ENCODE measurements around the gene NFKB2. TPM values are rescaled to one million over a fixed set of nuclear protein-coding genes. Genes with fewer than 3 reads are reported as not detected.
A peak's percentile ranks its signal among the peaks of the same experiment; 100 is the strongest.

The NFKB2 gene
- total RNA-seq, 1 donor from 2014 or later: 39.9 TPM

DNA sequence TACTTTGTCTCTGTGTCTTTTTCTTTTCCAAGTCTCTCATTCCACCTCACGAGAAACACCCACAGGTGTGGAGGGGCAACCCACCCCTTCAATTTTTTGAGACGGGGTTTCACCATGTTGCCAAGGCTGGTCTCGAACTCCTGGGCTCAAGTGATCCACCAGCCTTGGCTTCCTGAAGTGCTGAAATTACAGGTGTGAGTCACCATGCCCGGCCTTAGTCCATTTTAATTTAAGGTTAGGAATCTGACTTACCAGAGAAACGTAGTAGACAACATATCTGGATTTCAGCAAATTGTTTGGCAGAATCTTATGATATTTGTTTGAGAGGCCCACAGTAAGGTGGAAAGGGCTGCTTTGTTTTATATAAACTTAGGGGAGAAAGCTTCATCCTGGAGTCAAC lies 3.2 kb upstream of the NFKB2 start:
- Histone ChIP-seq H3K4me3 (ENCODE audit: insufficient read depth, low read depth, low read length) (no peak overlapping the region), H2AFZ (ENCODE audit: low read depth, low read length) (no peak overlapping the region), H3K36me3 (ENCODE audit: insufficient read depth, low read length) (no peaks in the 10 kb centered on the region), H3K9ac (ENCODE audit: low read length) (no peak overlapping the region), H3K27ac (ENCODE audit: low read depth, low read length) (no peak overlapping the region), H3K27me3 (ENCODE audit: insufficient read depth, low read length) (peaks cover 10% of the 10 kb centered on the region), H3K4me2 (ENCODE audit: low read length) (no peak overlapping the region), H4K20me1 (ENCODE audit: insufficient read depth, low read length) (no peaks in the 10 kb centered on the region), H3K79me2 (ENCODE audit: insufficient read depth, low read length) (peaks cover 13% of the 10 kb centered on the region), H3K9me3 (ENCODE audit: insufficient read depth, low read depth, low read length) (no peaks in the 10 kb centered on the region), H3K4me1 (ENCODE audit: insufficient read depth, low read length) (peaks cover 19% of the 10 kb centered on the region)
- no peak for FAIRE-seq
- Mint-ChIP-seq H3K27ac (ENCODE audit: unreplicated experiment) (no peak overlapping the region), H3K9me3 (ENCODE audit: unreplicated experiment) (no peaks in the 10 kb centered on the region), H3K36me3 (ENCODE audit: low read depth, unreplicated experiment) (no peaks in the 10 kb centered on the region), H3K27me3 (ENCODE audit: low read depth, unreplicated experiment) (peaks cover 2% of the 10 kb centered on the region), H3K4me3 (ENCODE audit: unreplicated experiment) (peak overlapping the region; percentile 66), H3K4me1 (ENCODE audit: low read depth, unreplicated experiment) (peaks cover 11% of the 10 kb centered on the region)
- TF ChIP-seq, protein P1, sequence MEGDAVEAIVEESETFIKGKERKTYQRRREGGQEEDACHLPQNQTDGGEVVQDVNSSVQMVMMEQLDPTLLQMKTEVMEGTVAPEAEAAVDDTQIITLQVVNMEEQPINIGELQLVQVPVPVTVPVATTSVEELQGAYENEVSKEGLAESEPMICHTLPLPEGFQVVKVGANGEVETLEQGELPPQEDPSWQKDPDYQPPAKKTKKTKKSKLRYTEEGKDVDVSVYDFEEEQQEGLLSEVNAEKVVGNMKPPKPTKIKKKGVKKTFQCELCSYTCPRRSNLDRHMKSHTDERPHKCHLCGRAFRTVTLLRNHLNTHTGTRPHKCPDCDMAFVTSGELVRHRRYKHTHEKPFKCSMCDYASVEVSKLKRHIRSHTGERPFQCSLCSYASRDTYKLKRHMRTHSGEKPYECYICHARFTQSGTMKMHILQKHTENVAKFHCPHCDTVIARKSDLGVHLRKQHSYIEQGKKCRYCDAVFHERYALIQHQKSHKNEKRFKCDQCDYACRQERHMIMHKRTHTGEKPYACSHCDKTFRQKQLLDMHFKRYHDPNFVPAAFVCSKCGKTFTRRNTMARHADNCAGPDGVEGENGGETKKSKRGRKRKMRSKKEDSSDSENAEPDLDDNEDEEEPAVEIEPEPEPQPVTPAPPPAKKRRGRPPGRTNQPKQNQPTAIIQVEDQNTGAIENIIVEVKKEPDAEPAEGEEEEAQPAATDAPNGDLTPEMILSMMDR (IDR thresholded peaks at IDR 0.05; ENCODE audit: insufficient read depth, low read depth, low read length): no peak
- TF ChIP-seq EZH2 (IDR thresholded peaks at IDR 0.05; ENCODE audit: insufficient read depth, low read length): no peak
- no peak for DNase-seq (ENCODE audit: low read depth)

DNA sequence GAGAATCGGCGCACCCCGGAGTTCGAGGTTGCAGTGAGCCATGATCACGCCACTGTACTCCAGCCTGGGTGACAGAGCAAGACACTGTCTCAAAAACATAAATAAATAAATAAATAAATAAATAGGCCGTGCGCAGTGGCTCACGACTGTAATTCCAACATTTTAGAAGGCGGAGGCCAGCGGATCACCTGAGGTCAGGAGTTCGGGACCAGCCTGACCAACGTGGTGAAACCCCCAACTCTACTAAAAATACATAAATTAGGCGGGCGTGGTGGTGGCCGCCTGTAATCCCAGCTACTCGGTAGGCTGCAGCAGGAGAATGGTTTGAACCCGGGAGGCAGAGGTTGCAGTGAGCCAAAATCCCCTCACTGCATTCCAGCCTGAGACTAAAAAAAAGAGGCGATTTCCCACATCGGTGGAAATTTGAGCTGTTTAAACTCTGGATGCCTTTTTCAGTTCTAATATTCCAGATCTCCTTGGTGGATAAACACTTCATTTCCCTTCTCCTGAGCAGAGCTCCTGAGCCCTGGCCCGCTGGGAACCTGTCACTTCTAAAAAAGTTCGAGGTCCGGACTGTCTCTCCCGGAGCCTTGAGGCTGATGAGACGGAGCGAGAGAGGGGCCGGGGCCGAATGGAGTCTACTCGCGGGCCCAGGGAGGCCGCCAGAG lies 2.0 kb upstream of the NFKB2 start:
- H3K27ac Mint-ChIP-seq (ENCODE audit: unreplicated experiment): peak overlapping the region; percentile 81
- peaks cover 4% of the 10 kb centered on the region for H3K36me3 Mint-ChIP-seq (ENCODE audit: low read depth, unreplicated experiment)
- peak overlapping the region; percentile 29 for H2AFZ ChIP-seq (ENCODE audit: low read depth, low read length)

More for the DNA sequence above, 2.0 kb upstream of the NFKB2 start:
- no peaks in the 10 kb centered on the region for H4K20me1 ChIP-seq (ENCODE audit: insufficient read depth, low read length)
- peaks cover 19% of the 10 kb centered on the region for H3K4me1 ChIP-seq (ENCODE audit: insufficient read depth, low read length)
- H3K27me3 ChIP-seq (ENCODE audit: insufficient read depth, low read length): peaks cover 10% of the 10 kb centered on the region
- peak overlapping the region; percentile 89 for H3K27ac ChIP-seq (ENCODE audit: low read depth, low read length)
- FAIRE-seq: no peak
- Mint-ChIP-seq H3K4me1 (ENCODE audit: low read depth, unreplicated experiment) (peaks cover 14% of the 10 kb centered on the region), H3K9me3 (ENCODE audit: unreplicated experiment) (no peaks in the 10 kb centered on the region), H3K4me3 (ENCODE audit: unreplicated experiment) (peak overlapping the region; percentile 85), H3K27me3 (ENCODE audit: low read depth, unreplicated experiment) (peaks cover 2% of the 10 kb centered on the region)
- peak overlapping the region; percentile 74 for H3K4me3 ChIP-seq (ENCODE audit: insufficient read depth, low read depth, low read length)
- peak overlapping the region; percentile 94 for H3K9ac ChIP-seq (ENCODE audit: low read length)
- no peaks in the 10 kb centered on the region for H3K36me3 ChIP-seq (ENCODE audit: insufficient read depth, low read length)
- H3K4me2 ChIP-seq (ENCODE audit: low read length): peak overlapping the region; percentile 100
- peaks cover 13% of the 10 kb centered on the region for H3K79me2 ChIP-seq (ENCODE audit: insufficient read depth, low read length)
- TF ChIP-seq, protein P1 (IDR thresholded peaks at IDR 0.05; ENCODE audit: insufficient read depth, low read depth, low read length): no peak
- no peak for TF ChIP-seq EZH2 (IDR thresholded peaks at IDR 0.05; ENCODE audit: insufficient read depth, low read length)
- H3K9me3 ChIP-seq (ENCODE audit: insufficient read depth, low read depth, low read length): no peaks in the 10 kb centered on the region
- DNase-seq (ENCODE audit: low read depth): no peak

Data from astrocyte (in vitro differentiated cells and primary cell).